IMR-90 (cell line): ENCODE measurements around the gene CYB5RL. TPM values are rescaled to one million over a fixed set of nuclear protein-coding genes. Genes with fewer than 3 reads are reported as not detected.

ENCODE experiments used
- ATAC-seq: fragments of 200-7000 bp; cut with Tn5 transposase; 2 replicates; pipeline ENCODE4 v1.9.1; 2020; ENCODE audit warnings: low read depth, mild to moderate bottlenecking, moderate library complexity
- BruUV-seq: library from RNA; stranded (reverse); fragments of 400-500 nt; replicated peaks from 2 replicates; lab custom pipeline; 2021; lab: Mats Ljungman, UMichigan
- CTCF ChIA-PET: fragments of 300-600 bp; formaldehyde crosslinking; extraction: SDS; loops from one replicate; lab custom pipeline; 2021; ENCODE audit warnings: antibody characterized with exemption; lab: Yijun Ruan, JAX
- POLR2A ChIA-PET: fragments of 300-600 bp; sonication (Branson Sonifier 250); formaldehyde crosslinking; loops from one replicate; lab custom pipeline; 2022; ENCODE audit warnings: antibody characterized with exemption; ENCODE audit not compliant: unreplicated experiment; lab: Charles Lee
- DNase-seq: peaks from one replicate; pipeline ENCODE4 v3.0.0; 2013
- H2AFZ ChIP-seq: replicated peaks from 2 replicates; pipeline ENCODE3; 2013; ENCODE audit warnings: low read length, mild to moderate bottlenecking; ENCODE audit not compliant: poor library complexity
- H2AK5ac ChIP-seq: 2 replicates; pipeline ENCODE4 v1.6.1; 2013; ENCODE audit warnings: low read depth, low read length, inconsistent platforms
- H2AK9ac ChIP-seq: replicated peaks from 2 replicates; pipeline ENCODE3; 2013; ENCODE audit warnings: mild to moderate bottlenecking, low read depth, low read length, moderate library complexity; ENCODE audit not compliant: poor library complexity
- H2BK120ac ChIP-seq: 2 replicates; pipeline ENCODE4 v1.6.1; 2013; ENCODE audit warnings: low read depth, low read length, inconsistent platforms
- H2BK15ac ChIP-seq: 3 replicates; pipeline ENCODE4 v1.6.1; 2013; ENCODE audit warnings: low read depth, low read length, inconsistent platforms
- H2BK20ac ChIP-seq: 2 replicates; pipeline ENCODE4 v1.6.1; 2013; ENCODE audit warnings: low read depth, mild to moderate bottlenecking, inconsistent platforms, low read length, moderate library complexity
- H2BK5ac ChIP-seq: 2 replicates; pipeline ENCODE4 v1.6.1; 2013; ENCODE audit warnings: mild to moderate bottlenecking, low read depth, low read length, inconsistent platforms; ENCODE audit not compliant: poor library complexity, severe bottlenecking
- H3K14ac ChIP-seq: replicated peaks from 2 replicates; pipeline ENCODE4 v1.6.1; 2013; ENCODE audit warnings: low read depth, low read length, inconsistent platforms
- H3K18ac ChIP-seq: 2 replicates; pipeline ENCODE4 v1.6.1; 2013; ENCODE audit warnings: low read depth, low read length, control low read depth
- H3K23ac ChIP-seq: 2 replicates; pipeline ENCODE4 v1.6.1; 2013; ENCODE audit warnings: low read depth, low read length, inconsistent platforms
- H3K27ac ChIP-seq: 2 replicates; pipeline ENCODE4 v1.5.1; 2013; ENCODE audit warnings: mild to moderate bottlenecking, control low read depth, low read length; ENCODE audit not compliant: insufficient read depth
- H3K27me3 ChIP-seq: 2 replicates; pipeline ENCODE4 v1.6.1; 2013; ENCODE audit warnings: low read length; ENCODE audit not compliant: control insufficient read depth, insufficient read depth
- H3K36me3 ChIP-seq: 2 replicates; pipeline ENCODE4 v1.6.1; 2013; ENCODE audit warnings: low read length, mixed read lengths; ENCODE audit not compliant: control insufficient read depth, insufficient read depth
- H3K4ac ChIP-seq: 2 replicates; pipeline ENCODE4 v1.6.1; 2013; ENCODE audit warnings: low read depth, low read length, inconsistent platforms
- H3K4me1 ChIP-seq: 2 replicates; pipeline ENCODE4 v1.6.1; 2013; ENCODE audit warnings: low read length, mixed read lengths; ENCODE audit not compliant: control insufficient read depth, insufficient read depth
- H3K4me2 ChIP-seq: 2 replicates; pipeline ENCODE4 v1.6.1; 2013; ENCODE audit warnings: low read depth, mild to moderate bottlenecking, control low read depth, low read length, moderate library complexity
- H3K4me3 ChIP-seq: 2 replicates; pipeline ENCODE4 v1.5.1; 2013; ENCODE audit warnings: low read depth, mild to moderate bottlenecking, control low read depth, low read length, moderate library complexity; ENCODE audit not compliant: insufficient read depth
- H3K56ac ChIP-seq: 2 replicates; pipeline ENCODE4 v1.6.1; 2013; ENCODE audit warnings: low read length, inconsistent platforms; ENCODE audit not compliant: insufficient read depth; ENCODE audit errors: extremely low read depth
- H3K79me1 ChIP-seq, 2 experiments: 2 replicates each; pipeline ENCODE4 v1.6.1; 2013; ENCODE audit warnings: low read length in 2 of 2, inconsistent platforms in 1 of 2, low read depth in 1 of 2
- H3K9ac ChIP-seq: 2 replicates; pipeline ENCODE4 v1.6.1; 2013; ENCODE audit warnings: low read depth, low read length, control low read depth
- H3K9me1 ChIP-seq: 2 replicates; pipeline ENCODE4 v1.6.1; 2013; ENCODE audit warnings: low read length, inconsistent platforms; ENCODE audit not compliant: insufficient read depth
- H3K9me3 ChIP-seq: 2 replicates; pipeline ENCODE4 v1.6.1; 2013; ENCODE audit warnings: low read length; ENCODE audit not compliant: control insufficient read depth, insufficient read depth
- H4K20me1 ChIP-seq: 2 replicates; pipeline ENCODE4 v1.6.1; 2013; ENCODE audit warnings: low read length, inconsistent platforms; ENCODE audit not compliant: insufficient read depth
- H4K5ac ChIP-seq: 2 replicates; pipeline ENCODE4 v1.6.1; 2013; ENCODE audit warnings: mild to moderate bottlenecking, low read depth, low read length, control low read depth
- H4K8ac ChIP-seq, 2 experiments: 2 replicates each; pipeline ENCODE4 v1.6.1; 2013; ENCODE audit warnings: low read depth in 2 of 2, low read length in 2 of 2, control low read depth in 1 of 2, inconsistent platforms in 1 of 2
- H4K91ac ChIP-seq: 2 replicates; pipeline ENCODE4 v1.6.1; 2013; ENCODE audit warnings: low read depth, low read length, inconsistent platforms; ENCODE audit not compliant: insufficient read depth
- CEBPB ChIP-seq: IDR thresholded peaks from 2 replicates; pipeline ENCODE4 v1.6.1; 2012; ENCODE audit warnings: low read depth, low read length, improper control_type of control experiment
- SMC3 ChIP-seq: fragments of 150-350 bp; IDR thresholded peaks from 2 replicates; pipeline ENCODE4 v1.6.1; 2016; ENCODE audit warnings: low read depth, mild to moderate bottlenecking, antibody characterized with exemption, low read length, moderate library complexity
- WGBS, 2 experiments: methylation state at CpG; one replicate each; pipeline versions ENCODE4 v1.1.5 to v1.1.7; 2013; ENCODE audit warnings: missing lambda C conversion rate in 2 of 2; ENCODE audit not compliant: insufficient read length in 1 of 2; ENCODE audit errors: extremely low coverage in 2 of 2; 5-methylcytosine and 5-hydroxymethylcytosine counted together
- dilution Hi-C: fragments of 300-500 bp; cut with HindIII; formaldehyde crosslinking; loops from one replicate; pipeline ENCODE4 v1.14.3; 2018; ENCODE audit warnings: low sequenced_read_pairs; ENCODE audit not compliant: unreplicated experiment
- in situ Hi-C: fragments of 300-500 bp; cut with MboI; formaldehyde crosslinking; loops from 3 replicates; pipeline ENCODE4 v1.14.3; 2019; ENCODE audit warnings: low sequenced_read_pairs, inconsistent platforms, mixed read lengths
- intact Hi-C: fragments of 100-400 bp; cut with micrococcal nuclease; formaldehyde crosslinking; loops from 2 replicates; pipeline ENCODE4 v1.10.0; 2022
- polyA plus RNA-seq, 3 experiments: library from polyadenylated mRNA; depleted of rRNA; stranded (reverse); fragments of >200 nt; gene quantifications; 2 replicates each; pipeline ENCODE4 v1.2.3, GENCODE V29; 2012; ENCODE audit warnings: low replicate concordance in 1 of 3
- total RNA-seq: library from RNA; depleted of rRNA; stranded (reverse); fragments of >200 nt; gene quantifications from 2 replicates; pipeline ENCODE4 v1.2.3, GENCODE V29; 2012

The CYB5RL gene
- total and polyA plus RNA-seq, 2 of the 4 experiments (the other 2 are of a cell fraction): 3.8 to 4.3 TPM

DNA sequence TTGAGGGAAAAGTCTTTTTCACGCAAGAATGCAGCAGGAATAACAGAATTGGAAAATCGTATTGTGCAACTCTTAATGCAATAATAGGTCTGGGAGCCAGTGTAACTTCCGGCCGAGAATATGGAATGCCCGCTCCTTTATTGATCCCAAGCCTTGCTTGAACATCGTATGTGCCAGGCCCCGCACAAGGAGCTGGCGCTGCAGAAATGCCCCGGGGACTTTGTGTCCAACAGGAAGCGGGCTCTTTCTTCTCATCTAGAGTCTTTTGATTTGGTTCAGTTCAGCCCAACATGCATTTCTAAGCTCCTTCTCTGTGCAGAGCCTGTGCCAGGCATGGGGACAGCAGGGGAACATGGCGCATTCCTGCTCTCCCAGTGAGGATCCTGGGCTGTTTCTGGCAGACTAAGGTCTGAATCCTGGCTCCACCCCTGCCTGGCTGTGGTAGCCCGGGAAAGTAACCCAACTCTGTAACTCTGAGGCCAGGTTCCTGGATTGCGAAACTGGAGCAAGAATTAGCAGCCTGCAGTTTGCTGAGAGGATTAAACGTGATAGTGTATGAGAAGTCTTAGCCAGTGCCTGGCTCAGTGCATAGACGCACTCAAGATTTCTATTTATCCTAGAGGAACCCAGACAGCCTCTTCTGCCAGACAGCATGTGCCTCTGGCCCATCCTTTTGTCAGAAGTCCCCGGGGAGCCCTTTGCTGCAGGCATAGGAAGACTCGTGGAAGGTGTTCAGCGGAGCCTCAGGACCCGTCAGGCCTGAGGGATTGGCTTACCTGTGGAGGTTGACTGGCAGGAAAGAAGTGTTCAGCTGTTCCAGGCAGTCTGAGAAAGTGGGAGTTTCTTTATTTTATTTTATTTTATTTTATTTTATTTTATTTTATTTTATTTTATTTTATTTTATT is 46.0 kb downstream of the CYB5RL start:
- H3K27me3 ChIP-seq: peaks cover 2% of the 10 kb centered on the region; the same call in 1 of the 2 replicates
- H2AK5ac ChIP-seq: no peak overlapping the region
- no peak overlapping the region for H3K56ac ChIP-seq
- no peak overlapping the region for H3K23ac ChIP-seq
- no peak overlapping the region for H3K4ac ChIP-seq
- ATAC-seq (peak; percentile 90), DNase-seq (peak; percentile 65)
- no peak overlapping the region for H3K9ac ChIP-seq
- no peak overlapping the region for H3K18ac ChIP-seq
- dilution Hi-C loops: no loop called here
- POLR2A ChIA-PET: no interaction called here
- H3K36me3 ChIP-seq: no peaks in the 10 kb centered on the region
- H3K9me3 ChIP-seq: no peaks in the 10 kb centered on the region
- H4K91ac ChIP-seq: no peak overlapping the region
- WGBS, 2 experiments: 55% methylated on average over 10 of the region's 19 CpGs; no CpG with 5 or more reads in 1 of the 2 experiments
- H4K20me1 ChIP-seq: no peaks in the 10 kb centered on the region
- no peak overlapping the region for H2BK15ac ChIP-seq
- no peak overlapping the region for H2BK5ac ChIP-seq
- H2AK9ac ChIP-seq: peak overlapping the region; percentile 60
- peak overlapping the region; percentile 73 for H2AFZ ChIP-seq
- no peak overlapping the region for H3K14ac ChIP-seq
- H3K4me3 ChIP-seq: no peak overlapping the region
- no peak overlapping the region for H3K27ac ChIP-seq
- peaks cover 6% of the 10 kb centered on the region; the same call in 1 of the 2 replicates for H3K9me1 ChIP-seq
- H4K8ac ChIP-seq: no peak overlapping the region
- intact Hi-C loops: no loop called here
- no peaks in the 10 kb centered on the region for H3K79me1 ChIP-seq
- CTCF ChIA-PET: no interaction called here
- in situ Hi-C loops: no loop called here
- no peak overlapping the region for H4K5ac ChIP-seq
- no peak overlapping the region for H3K4me2 ChIP-seq
- H3K4me1 ChIP-seq: peaks cover 6% of the 10 kb centered on the region
- H2BK20ac ChIP-seq: no peak overlapping the region
- BruUV-seq: no TSS peak
- no peak overlapping the region for H2BK120ac ChIP-seq
- TF ChIP-seq CEBPB (peak; percentile 98), SMC3 (no peak)
